MM.1S (cell line): ENCODE data around the gene MROH2A.

Experiments
- CTCF ChIP-seq: fragments of 300-600 bp; sonication (generic); IDR thresholded peaks from 2 replicates; pipeline ENCODE4 v1.5.1; 2016; ENCODE audit warnings: antibody characterized with exemption, low read length, mixed read lengths
- EZH2 ChIP-seq: fragments of 300-600 bp; sonication (generic); optimal IDR thresholded peaks from 2 replicates; pipeline ENCODE3; 2017; ENCODE audit warnings: low read depth, mild to moderate bottlenecking, antibody characterized with exemption, low read length, mixed read lengths
- EZH2phosphoT487 ChIP-seq: fragments of 300-600 bp; sonication (generic); IDR thresholded peaks from 2 replicates; pipeline ENCODE4 v1.6.1; 2018; ENCODE audit warnings: antibody characterized with exemption, low read length

GRCh38 chr2:233850745-233851144, 72.6 kb downstream of the MROH2A start:
- TF ChIP-seq CTCF: no peak
- TF ChIP-seq EZH2phosphoT487: no peak
- TF ChIP-seq EZH2: no peak
